Mesodermal cell (in vitro differentiated cells): ENCODE measurements around the gene NAV2.
"Not testable (repeated sequence)": the region's sequence is repeated elsewhere in the genome, so short reads cannot be mapped to it uniquely, and the experiment has no call there.

Source experiments
- H3K27ac ChIP-seq: 2 replicates; pipeline ENCODE4 v1.7.0; 2013; ENCODE audit warnings: mild to moderate bottlenecking, low read depth, low read length, moderate library complexity; ENCODE audit not compliant: severe bottlenecking
- H3K36me3 ChIP-seq: 2 replicates; pipeline ENCODE4 v1.7.1; 2013; ENCODE audit warnings: mild to moderate bottlenecking, low read length, moderate library complexity; ENCODE audit not compliant: control insufficient read depth, insufficient read depth
- H3K4me1 ChIP-seq: one replicate; pipeline ENCODE4 v1.7.1; 2013; ENCODE audit warnings: mild to moderate bottlenecking, low read length; ENCODE audit not compliant: insufficient read depth, control insufficient read depth, poor library complexity, severe bottlenecking
- H3K4me3 ChIP-seq: 2 replicates; pipeline ENCODE4 v1.7.0; 2013; ENCODE audit warnings: low read length, control low read depth, mild to moderate bottlenecking; ENCODE audit not compliant: insufficient read depth, poor library complexity, severe bottlenecking; ENCODE audit errors: extremely low read depth
- H3K9me3 ChIP-seq: 2 replicates; pipeline ENCODE4 v1.7.1; 2013; ENCODE audit warnings: mild to moderate bottlenecking, low read length, moderate library complexity; ENCODE audit not compliant: control insufficient read depth
- WGBS, 2 experiments: methylation state at CpG; one replicate each; pipeline ENCODE4 v1.1.5; 2013; ENCODE audit warnings: missing lambda C conversion rate in 2 of 2; ENCODE audit not compliant: insufficient coverage in 2 of 2; 5-methylcytosine and 5-hydroxymethylcytosine counted together

The NAV2 gene

DNA sequence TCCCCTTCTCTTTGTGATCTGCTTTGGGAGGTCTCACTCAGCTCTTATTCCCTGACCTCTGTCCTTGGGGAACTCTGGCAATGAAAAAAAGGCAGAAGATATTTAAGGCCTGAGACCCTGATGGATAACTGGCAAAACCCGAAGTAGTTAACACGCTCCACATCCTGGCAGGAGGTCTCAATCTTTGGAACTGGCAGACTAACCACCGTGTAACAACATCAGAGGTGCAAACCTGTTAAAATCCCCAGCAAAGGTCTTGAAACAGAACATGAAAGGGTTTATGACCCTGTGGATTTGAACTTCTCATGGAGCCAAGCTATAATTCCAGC lies 287.3 kb downstream of the NAV2 start:
- WGBS, 2 experiments: 31 to 60% methylated on average over 2 to 3 of the region's 3 CpGs

GRCh38 chr11:20000351-20001134 lies 287.9 kb downstream of the NAV2 start:
- Histone ChIP-seq H3K36me3 (no peaks in the 10 kb centered on the region), H3K4me1 (peaks cover 35% of the 10 kb centered on the region), H3K4me3 (no peak overlapping the region), H3K9me3 (no peaks in the 10 kb centered on the region), H3K27ac (peak overlapping the region; percentile 60)
- WGBS, 2 experiments: 18 to 29% methylated on average over 12 to 13 of the region's 13 CpGs

More for the DNA sequence above, 287.3 kb downstream of the NAV2 start:
- Histone ChIP-seq H3K4me1 (peaks cover 41% of the 10 kb centered on the region), H3K36me3 (no peaks in the 10 kb centered on the region), H3K4me3 (no peak overlapping the region), H3K27ac (peak overlapping the region; percentile 60), H3K9me3 (no peaks in the 10 kb centered on the region)

- no peak overlapping the region for H3K27ac ChIP-seq
- 83 to 85% methylated on average over 7 to 9 of the region's 12 CpGs for WGBS, 2 experiments
- no peaks in the 10 kb centered on the region for H3K36me3 ChIP-seq
Observed at GRCh38 chr11:20002312-20003216, 289.9 kb downstream of the NAV2 start.

DNA sequence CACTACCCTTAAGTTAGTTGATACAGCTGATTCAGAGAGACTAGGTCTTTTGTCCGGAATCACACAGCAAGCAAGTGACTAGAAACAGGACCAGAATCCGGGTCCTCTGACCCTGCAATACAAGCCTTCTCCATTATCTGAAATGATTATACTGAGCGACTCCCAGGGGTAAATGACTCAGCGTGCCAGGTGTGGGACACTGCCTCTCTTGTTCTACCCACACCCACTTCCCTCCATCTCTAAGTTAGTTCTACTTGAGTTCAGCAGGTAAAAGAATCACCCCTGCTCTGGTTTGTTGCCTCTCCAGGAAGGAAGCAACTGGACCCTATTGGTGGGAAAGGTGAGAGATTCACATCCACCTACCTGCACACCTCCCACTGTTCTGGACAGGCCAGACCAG lies 290.7 kb downstream of the NAV2 start:
- no peaks in the 10 kb centered on the region for H3K9me3 ChIP-seq
- H3K27ac ChIP-seq: no peak overlapping the region
- no peak overlapping the region for H3K4me3 ChIP-seq
- peaks cover 29% of the 10 kb centered on the region for H3K4me1 ChIP-seq
- H3K36me3 ChIP-seq: no peaks in the 10 kb centered on the region
- WGBS, 2 experiments: 96% methylated on average over 4 of the region's 4 CpGs

More at GRCh38 chr11:20002312-20003216, 289.9 kb downstream of the NAV2 start:
- peaks cover 29% of the 10 kb centered on the region for H3K4me1 ChIP-seq
- H3K4me3 ChIP-seq: no peak overlapping the region
- no peaks in the 10 kb centered on the region for H3K9me3 ChIP-seq

- Histone ChIP-seq H3K9me3 (no peaks in the 10 kb centered on the region), H3K27ac (no peak overlapping the region), H3K4me1 (peaks cover 33% of the 10 kb centered on the region), H3K36me3 (no peaks in the 10 kb centered on the region), H3K4me3 (no peak overlapping the region)
- WGBS, 2 experiments: 67% methylated on average over 1 of the region's 3 CpGs; no CpG with 5 or more reads in 1 of the 2 experiments
Observed at GRCh38 chr11:20004866-20005265, 292.2 kb downstream of the NAV2 start.

GRCh38 chr11:20005747-20006146 lies 293.1 kb downstream of the NAV2 start:
- WGBS, 2 experiments: 98 to 99% methylated on average over 4 to 5 of the region's 6 CpGs
- peaks cover 29% of the 10 kb centered on the region for H3K4me1 ChIP-seq
- H3K9me3 ChIP-seq: no peaks in the 10 kb centered on the region
- no peak overlapping the region for H3K4me3 ChIP-seq
- H3K36me3 ChIP-seq: no peaks in the 10 kb centered on the region
- no peak overlapping the region for H3K27ac ChIP-seq

GRCh38 chr11:20006618-20007017 lies 294.0 kb downstream of the NAV2 start:
- no CpG with 5 or more reads among the region's 2 CpGs for WGBS, 2 experiments
- not testable (repeated sequence) for H3K4me3 ChIP-seq, H3K27ac ChIP-seq, H3K9me3 ChIP-seq, H3K36me3 ChIP-seq
- H3K4me1 ChIP-seq: peaks cover 28% of the 10 kb centered on the region

DNA sequence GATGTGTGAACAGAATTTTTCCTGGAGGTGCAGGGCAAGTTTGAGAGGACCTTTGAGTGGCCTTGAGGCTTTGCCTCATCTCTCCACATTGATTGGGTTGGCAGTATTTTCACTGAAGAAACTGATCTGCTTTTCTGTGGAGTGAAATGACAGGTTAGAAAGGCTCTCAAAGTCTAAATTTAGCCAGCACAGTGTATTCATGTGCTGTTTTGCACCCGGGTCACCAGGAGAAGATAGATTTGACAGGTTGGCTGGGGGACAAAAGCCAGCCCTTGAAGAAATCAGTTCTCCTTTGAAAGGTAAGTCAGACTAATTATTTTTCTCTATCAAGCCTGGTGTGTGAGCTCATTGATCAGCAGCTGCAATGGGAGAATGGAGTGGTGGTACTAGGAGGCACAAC lies 294.7 kb downstream of the NAV2 start:
- Histone ChIP-seq H3K9me3 (no peaks in the 10 kb centered on the region), H3K27ac (no peak overlapping the region), H3K4me1 (peaks cover 21% of the 10 kb centered on the region), H3K36me3 (no peaks in the 10 kb centered on the region), H3K4me3 (no peak overlapping the region)
- WGBS, 2 experiments: 80 to 100% methylated on average over 1 of the region's 1 CpG

DNA sequence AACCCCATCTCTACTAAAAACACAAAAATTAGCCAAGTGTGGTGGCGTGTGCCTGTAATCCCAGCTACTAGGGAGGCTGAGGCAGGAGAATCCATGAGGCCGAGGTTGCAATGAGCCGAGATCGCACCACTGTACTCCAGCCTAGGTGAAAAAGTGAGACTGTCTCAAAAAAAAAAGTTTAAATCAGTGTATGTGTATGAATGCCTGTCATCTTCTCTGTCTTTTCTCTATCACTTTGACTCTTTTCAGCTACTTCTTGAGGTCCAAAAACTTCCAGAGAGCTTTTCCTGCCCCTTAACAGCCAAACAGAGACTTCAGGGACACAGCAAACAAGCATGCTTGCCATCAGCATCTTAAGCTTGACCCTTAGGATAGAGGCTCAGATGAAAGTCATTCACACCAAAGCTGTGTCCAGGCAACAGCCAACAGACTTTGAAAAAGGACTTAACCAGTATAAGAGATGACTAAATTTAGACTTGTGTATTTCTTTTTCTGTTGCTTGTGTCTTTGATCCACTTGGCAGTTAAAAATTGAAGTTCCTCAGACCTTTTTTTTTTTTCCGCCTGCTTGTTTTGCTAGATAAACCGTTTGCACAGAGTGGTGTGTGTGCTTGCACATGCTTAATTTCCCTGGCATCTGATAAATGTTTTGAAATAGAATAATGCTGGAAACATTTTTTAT lies 295.7 kb downstream of the NAV2 start:
- H3K27ac ChIP-seq: no peak overlapping the region
- no peaks in the 10 kb centered on the region for H3K36me3 ChIP-seq
- H3K9me3 ChIP-seq: no peaks in the 10 kb centered on the region
- H3K4me1 ChIP-seq: peaks cover 21% of the 10 kb centered on the region
- WGBS, 2 experiments: 86 to 87% methylated on average over 3 to 4 of the region's 6 CpGs
- H3K4me3 ChIP-seq: no peak overlapping the region

- H3K9me3 ChIP-seq: no peaks in the 10 kb centered on the region
- H3K4me1 ChIP-seq: peaks cover 25% of the 10 kb centered on the region
- H3K4me3 ChIP-seq: no peak overlapping the region
- H3K27ac ChIP-seq: no peak overlapping the region
- 80 to 96% methylated on average over 4 to 6 of the region's 10 CpGs for WGBS, 2 experiments
- no peaks in the 10 kb centered on the region for H3K36me3 ChIP-seq
Observed at GRCh38 chr11:20008871-20009644, 296.4 kb downstream of the NAV2 start.
